Measurements from ENCODE around the gene SLC6A13. TPM values are rescaled to one million over a fixed set of nuclear protein-coding genes. Genes with fewer than 3 reads are reported as not detected.

SLC6A13 gene
- total and polyA plus RNA-seq, 10 of the 15 experiments (the other 5 are each of a cell fraction or from before 2014, with no cell fraction given) = 0.18 to 1.2 (median 0.20) TPM; not detected in 3

DNA sequence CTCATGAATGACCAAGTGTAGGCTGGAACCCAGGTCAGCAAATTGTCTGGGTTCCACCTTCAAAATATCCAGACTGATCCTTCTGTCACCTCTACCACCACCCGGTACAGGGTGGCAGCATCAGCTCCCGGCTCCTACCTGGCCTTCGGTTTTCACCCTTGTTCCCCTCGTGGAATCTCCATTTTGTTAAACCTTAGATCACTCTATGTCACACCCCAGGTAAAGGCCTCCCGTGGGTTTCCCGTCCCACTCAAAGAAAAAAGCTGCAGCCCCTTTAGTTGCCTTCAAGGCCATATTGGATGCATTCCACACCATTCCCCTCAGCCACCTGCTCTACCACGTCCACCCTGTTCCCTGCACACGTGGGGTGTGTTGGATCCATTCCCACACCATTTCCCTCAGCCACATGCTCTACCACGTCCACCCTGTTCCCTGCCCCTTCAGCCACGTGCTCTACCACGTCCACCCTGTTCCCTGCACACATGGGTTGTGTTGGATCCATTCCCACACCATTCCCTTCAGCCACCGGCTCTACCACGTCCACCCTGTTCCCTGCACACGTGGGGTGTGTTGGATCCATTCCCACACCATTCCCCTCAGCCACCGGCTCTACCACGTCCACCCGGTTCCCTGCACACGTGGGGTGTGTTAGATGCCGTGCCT is 23.8 kb downstream of the SLC6A13 start (continued):
- TF ChIP-seq ZBTB40 (IDR thresholded peaks at IDR 0.05; ENCODE audit: borderline replicate concordance) = no peak
- TF ChIP-seq, protein P1, sequence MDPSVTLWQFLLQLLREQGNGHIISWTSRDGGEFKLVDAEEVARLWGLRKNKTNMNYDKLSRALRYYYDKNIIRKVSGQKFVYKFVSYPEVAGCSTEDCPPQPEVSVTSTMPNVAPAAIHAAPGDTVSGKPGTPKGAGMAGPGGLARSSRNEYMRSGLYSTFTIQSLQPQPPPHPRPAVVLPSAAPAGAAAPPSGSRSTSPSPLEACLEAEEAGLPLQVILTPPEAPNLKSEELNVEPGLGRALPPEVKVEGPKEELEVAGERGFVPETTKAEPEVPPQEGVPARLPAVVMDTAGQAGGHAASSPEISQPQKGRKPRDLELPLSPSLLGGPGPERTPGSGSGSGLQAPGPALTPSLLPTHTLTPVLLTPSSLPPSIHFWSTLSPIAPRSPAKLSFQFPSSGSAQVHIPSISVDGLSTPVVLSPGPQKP (IDR thresholded peaks at IDR 0.05; ENCODE audit: low read depth, low read length) = no peak
- no peak for TF ChIP-seq FOXK2 (IDR thresholded peaks at IDR 0.05)
- TF ChIP-seq MTA2 (IDR thresholded peaks at IDR 0.05; ENCODE audit: low read depth) = no peak
- TF ChIP-seq, protein P2, sequence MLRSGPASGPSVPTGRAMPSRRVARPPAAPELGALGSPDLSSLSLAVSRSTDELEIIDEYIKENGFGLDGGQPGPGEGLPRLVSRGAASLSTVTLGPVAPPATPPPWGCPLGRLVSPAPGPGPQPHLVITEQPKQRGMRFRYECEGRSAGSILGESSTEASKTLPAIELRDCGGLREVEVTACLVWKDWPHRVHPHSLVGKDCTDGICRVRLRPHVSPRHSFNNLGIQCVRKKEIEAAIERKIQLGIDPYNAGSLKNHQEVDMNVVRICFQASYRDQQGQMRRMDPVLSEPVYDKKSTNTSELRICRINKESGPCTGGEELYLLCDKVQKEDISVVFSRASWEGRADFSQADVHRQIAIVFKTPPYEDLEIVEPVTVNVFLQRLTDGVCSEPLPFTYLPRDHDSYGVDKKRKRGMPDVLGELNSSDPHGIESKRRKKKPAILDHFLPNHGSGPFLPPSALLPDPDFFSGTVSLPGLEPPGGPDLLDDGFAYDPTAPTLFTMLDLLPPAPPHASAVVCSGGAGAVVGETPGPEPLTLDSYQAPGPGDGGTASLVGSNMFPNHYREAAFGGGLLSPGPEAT (IDR thresholded peaks at IDR 0.05; ENCODE audit: low read depth) = no peak
- TF ChIP-seq TCF7 (IDR thresholded peaks at IDR 0.05; ENCODE audit: borderline replicate concordance) = no peak
- no peak for TF ChIP-seq BMI1 (IDR thresholded peaks at IDR 0.05; ENCODE audit: borderline replicate concordance)
- TF ChIP-seq MTA3 (IDR thresholded peaks at IDR 0.05; ENCODE audit: borderline replicate concordance, low read length) = no peak
- TF ChIP-seq ZZZ3 (IDR thresholded peaks at IDR 0.05; ENCODE audit: control insufficient read depth, insufficient read length, low read depth) = no peak
- no peak for TF ChIP-seq TCF12 (IDR thresholded peaks at IDR 0.05; ENCODE audit: low read depth, low read length)
